Stimulated activated CD8-positive, alpha-beta memory T cell treated with anti-CD3 and anti-CD28 coated beads, Interleukin-4, amount 100 ng/mL, for 48 hours (primary cell): ENCODE data around the gene TEX44.
"Not testable (repeated sequence)": the region's sequence is repeated elsewhere in the genome, so short reads cannot be mapped to it uniquely, and the experiment has no call there.

ENCODE experiments used
- DNase-seq: peaks from one replicate; pipeline ENCODE4 v3.0.0-alpha.2; 2020

Gene TEX44

GRCh38 chr2:231592636-231593145 is at the start of gene TEX44:
TEX44 (plus strand) TSS chr2:231592864; CDS start chr2:231592952, 88 bp downstream.
- DNase-seq, result no peak

DNA sequence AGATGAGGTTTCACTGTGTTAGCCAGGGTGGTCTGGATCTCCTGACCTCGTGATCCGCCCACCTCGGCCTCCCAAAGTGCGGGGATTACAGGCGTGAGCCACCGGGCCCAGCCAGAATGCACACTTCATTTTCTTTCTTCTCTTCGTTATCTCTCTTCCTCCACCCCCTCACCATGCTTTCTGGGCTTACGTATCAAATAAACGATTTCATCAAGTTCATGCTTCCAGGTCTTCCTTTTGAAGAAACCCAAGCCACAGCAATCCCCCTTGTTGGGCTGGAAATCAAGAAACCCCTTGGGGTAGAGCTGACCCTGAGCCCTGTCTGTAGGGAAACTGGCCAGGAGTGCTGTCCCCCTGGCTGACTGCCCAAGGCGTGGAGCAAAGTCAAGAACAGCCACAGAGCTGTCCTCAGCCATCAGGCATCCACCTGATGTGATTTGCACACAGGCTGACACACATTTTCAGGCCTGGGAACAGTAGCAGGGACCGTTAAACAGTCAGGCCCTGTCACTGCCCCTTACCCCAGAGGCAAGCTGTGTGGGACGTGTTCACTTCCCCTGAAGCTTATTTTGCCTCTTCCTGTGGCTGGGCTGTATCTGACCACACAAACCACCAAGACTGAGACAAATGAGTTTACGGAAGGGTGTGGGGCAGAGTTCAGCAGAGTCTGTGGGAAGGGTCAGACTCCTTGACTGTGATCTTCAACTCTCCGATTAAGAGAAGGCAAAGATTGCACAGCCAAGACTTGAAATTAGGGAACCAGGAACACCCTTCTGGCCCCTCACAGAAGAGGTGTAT is 47.4 kb upstream of the TEX44 start:
- DNase-seq, result peak; percentile 79

- DNase-seq, result no peak
Observed at GRCh38 chr2:231546014-231546715, 46.5 kb upstream of the TEX44 start.

DNA sequence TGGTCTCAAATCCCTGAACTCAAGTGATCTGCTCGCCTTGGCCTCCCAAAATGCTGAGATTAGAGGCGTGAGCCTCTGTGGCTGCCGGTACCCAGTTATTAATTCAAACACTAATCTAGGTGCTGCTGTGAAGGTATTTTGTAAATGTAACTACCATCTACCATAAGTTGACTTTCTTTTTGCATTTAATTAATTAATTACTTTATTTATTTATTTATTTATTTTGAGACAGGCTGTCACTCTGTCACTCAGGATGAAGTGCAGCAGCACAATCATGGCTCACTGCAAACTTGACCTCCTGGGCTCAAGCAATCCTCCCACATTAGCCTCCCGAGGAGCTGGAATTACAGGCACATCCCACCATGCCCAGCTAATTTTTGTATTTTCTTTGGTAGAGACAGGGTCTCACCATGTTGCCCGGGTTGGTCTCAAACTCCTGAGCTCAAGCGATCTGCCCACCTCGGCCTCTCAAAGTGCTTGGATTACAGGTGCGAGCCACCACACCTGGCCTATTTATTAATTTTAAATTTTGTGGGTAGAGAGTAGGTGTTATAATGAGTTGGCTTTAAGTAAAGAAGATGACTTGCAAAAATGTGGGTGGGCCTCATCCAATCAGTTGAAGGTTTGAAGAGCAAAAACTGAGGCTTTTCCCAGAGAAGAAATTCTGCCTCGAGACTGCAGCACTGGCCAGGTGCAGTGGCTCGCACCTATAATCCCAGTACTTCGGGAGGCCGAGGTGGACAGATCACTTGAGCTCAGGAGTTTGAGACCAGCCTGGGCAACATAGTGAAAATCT is 45.2 kb upstream of the TEX44 start:
- DNase-seq, result no peak

DNA sequence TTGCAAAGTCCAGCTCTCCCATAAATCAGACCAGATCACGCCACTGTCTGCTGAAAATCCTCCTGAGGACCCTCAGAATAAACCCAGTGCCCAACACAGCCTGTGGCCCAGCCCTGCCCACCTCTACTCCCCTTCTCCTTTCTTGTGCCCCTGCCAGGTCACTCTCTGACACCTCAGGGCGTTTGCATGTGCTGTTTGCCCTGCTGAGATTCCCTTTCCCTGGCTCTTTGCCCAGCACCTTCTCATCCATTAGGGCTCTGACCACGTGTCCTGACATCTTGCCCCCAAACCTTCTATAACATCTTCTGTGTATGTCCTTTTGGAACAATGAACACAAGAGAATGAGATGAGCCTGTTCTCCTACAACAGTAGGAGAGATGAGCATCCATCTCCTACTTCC is 43.9 kb upstream of the TEX44 start:
- DNase-seq, result no peak

GRCh38 chr2:231549446-231550239 is 43.0 kb upstream of the TEX44 start:
- DNase-seq, result no peak

DNA sequence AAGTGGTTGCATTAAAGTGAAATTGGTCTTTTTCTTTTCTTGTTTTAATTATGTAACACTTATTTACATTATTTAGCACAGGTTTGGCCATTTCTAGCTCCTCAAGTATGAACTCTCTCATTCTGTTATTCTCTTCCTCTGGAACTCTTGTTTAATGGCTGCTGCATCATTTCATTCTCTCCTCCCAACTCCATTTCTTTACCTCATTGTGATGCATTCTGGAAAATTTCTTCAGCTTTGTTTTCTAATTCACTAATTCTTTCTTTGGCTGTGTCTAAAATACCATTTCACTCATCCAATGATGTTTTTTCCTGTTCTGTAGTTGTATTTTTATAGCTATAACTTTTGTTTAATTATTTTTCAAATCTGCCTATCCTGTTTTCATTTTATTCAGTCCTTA is 39.9 kb upstream of the TEX44 start:
- no peak for DNase-seq

- DNase-seq, result no peak
Observed at GRCh38 chr2:231554327-231554726, 38.3 kb upstream of the TEX44 start.

DNA sequence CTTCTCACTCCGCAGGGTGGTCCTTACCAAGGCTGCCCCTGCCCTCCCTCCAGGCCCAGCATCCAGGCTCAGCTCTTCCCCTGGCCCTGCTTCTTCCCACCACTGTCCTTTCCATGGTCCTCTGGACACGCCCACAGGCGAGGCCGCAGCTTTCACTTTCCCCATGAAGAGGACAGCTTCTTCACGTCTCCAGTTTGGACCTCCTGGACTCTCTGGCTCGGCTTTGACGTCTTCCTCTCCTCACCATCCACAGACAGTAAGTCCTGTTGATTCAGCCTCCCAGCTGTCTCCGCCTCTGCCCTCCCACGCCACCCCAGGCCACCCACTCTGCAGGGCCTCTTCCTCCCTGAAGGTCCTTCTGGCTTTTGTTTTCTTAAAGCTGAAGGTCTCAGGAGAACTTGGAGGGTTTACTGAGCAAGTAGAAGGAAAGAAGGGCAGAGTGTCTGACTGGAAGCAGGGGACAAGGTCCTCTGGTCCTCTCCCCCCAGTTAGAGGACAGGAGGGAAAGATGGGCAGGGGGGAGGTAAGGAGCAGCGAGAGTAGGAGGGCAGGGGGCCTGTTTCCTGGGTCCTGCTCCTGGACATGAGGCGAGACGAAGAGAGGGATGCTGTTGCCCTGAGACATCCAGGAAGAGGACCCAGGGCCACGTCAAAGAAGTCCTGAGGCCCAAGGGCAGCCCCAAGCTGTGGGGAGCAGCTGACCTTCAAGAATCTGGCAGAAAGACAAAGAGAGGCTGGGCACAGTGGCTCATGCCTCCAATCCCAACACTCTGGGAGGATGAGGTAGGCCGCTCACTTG is 37.7 kb upstream of the TEX44 start:
- DNase-seq, result no peak

- DNase-seq, result not testable (repeated sequence)
Observed at GRCh38 chr2:231556496-231556895, 36.2 kb upstream of the TEX44 start.

GRCh38 chr2:231556981-231557380 is 35.7 kb upstream of the TEX44 start:
- no peak for DNase-seq

DNA sequence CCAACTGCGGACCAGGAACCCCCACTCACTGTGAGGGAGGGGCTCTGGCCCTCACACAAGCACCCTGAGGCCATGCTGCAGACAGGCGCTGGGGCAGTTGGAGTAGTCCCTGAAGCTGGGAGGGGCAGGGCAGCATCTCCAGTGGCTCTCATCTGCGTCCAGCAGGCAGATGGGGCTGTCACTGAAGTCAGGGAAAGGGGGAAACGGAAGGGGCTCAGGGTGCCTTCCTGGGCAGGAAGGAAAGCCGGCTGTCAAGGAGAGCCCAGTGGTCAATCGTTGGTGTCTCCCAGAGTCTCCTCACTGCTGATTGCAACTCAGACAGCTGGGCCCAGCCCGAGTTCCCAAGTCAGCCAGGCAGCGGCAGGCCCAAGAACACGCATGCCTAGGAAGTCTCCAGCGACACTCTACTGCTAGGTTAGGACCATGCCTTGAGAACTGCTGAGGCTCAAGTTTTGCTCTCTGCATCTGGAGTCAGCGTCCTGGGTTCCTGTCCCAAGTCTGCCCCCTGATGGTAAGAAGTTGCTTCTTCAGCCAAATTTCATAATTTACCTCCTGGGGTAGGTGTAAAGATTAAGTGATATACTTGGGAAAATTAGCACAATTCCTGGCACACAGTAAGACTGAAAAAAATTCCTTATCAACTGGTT is 35.0 kb upstream of the TEX44 start:
- DNase-seq, result peak; percentile 60

DNA sequence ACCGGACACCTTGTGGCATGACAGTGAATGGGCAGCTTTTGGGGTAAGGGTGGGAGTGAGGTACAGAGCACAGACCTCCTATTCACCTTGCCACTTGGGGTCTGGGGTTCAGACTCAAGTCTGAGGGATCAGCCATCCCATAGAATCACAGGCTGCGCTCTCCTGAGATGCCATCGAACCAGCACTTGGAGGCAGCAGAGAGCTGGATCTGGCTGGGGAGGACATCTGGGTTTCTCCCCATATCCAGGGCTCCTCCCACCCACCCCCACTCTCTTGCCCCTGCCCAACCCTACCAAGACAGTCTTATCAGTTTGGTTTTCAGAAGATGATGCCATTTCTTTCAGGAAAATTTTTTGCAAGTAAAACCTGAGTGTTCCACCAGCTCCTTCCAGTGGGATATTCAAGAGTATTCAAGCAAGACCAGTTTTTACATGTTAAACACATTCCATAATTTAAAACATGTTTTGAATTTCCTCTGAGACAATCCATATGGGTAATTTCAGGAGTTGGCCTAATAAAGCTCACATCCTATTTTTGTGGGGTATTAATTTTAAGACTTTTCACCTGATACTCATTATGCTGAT is 29.2 kb upstream of the TEX44 start:
- DNase-seq, result peak; percentile 64

DNA sequence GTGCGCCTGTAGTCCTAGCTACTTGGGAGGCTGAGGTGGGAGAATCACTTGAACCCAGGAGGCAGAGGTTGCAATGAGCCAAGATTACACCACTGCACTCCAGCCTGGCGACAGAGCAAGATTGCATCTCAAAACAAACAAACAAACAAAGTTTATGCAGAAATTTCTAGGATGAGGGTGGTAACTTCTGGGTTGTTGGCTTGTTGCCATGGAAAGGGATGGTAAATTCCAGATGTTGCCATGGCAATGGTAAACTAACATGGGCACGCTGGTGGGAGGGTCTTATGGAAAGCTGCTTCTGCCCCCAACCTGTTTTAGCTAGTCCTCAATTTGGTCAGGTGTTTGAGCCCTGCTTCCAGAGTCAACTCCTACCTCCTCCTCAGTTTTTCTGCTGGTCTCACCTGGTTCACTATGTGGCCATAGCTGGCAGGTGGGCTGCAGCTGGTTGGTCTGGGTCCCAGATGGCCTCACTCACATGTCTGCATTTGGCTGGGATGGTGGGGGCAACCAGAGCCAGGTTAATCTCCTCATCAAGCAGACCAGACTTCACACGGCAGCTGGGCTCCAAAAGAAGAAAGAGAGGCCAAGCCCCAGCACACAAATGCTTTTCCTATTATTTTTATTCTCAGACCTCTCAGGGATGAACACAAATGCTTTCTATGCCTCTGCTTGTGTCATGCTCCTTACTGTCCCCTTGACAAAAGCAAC is 26.6 kb upstream of the TEX44 start:
- no peak for DNase-seq

GRCh38 chr2:231567159-231567558 is 25.5 kb upstream of the TEX44 start:
- no peak for DNase-seq

GRCh38 chr2:231568098-231568784 is 24.4 kb upstream of the TEX44 start:
- DNase-seq, result no peak

DNA sequence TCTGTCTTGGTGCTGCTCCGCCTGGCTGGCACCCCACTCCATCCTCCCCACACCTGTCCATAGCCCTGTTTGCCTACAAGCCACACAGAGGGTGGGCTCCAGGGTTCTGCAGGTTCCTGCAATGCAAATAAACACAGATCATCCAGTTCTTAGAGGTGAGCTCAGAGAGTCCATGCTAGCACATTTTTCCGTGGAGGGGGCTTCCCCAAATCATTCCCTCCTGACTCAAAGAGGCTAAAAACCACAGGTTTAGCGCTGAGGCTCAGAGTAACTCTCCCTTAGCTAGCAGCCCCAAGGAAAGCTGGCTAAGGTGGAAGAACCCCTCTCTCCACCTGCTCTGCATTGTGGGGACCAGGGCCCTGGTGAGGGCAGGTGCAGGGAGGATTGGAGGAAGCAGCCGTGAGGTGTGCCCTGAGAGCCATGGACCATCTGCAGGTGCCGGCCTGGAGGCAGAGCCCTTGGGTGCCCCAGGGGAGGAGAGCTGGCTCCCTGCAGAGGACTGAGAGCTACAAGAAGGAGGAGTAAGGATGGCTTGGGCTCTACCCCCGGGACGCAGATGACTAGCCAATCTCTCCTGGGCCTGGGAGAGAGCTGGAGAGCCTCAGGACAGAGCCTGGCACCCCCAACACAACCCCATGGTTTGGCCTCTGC is 23.8 kb upstream of the TEX44 start:
- DNase-seq, result no peak

- DNase-seq, result not testable (repeated sequence)
Observed at GRCh38 chr2:231570915-231571314, 21.7 kb upstream of the TEX44 start.

GRCh38 chr2:231571661-231572191 is 20.9 kb upstream of the TEX44 start:
- DNase-seq, result no peak
